ENCODE results near the gene MAST3. TPM values are rescaled to one million over a fixed set of nuclear protein-coding genes. Genes with fewer than 3 reads are reported as not detected.

MAST3 gene
- total and polyA plus RNA-seq, 2 donors (not counting 1 experiment from before 2014, with no cell fraction given): 43.5 to 85.5 TPM

DNA sequence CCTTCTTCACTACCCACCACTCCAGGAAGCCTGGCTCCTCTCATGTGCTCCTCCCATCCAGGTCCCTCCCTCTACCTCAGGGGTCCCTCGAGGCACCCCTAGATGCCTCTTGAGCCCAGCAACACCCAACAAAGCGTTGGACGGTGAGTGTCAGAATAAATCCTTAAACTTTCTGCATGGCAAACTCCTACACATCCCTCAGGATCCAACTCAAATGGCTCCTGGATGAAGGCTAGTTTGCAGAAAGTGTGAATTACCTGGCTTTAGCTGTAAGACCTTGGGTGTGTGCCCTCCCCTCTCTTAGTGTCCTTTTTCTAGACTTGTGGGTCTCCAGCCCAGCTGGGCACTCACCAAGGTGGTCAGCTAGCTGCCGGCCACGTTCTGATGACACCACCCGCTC, 100.8 kb downstream of the MAST3 start:
- CTCF ChIA-PET: interaction anchor here (1.1 to 2.4 kb wide), 4 partner anchors 14 to 221 kb away, joined by 3 to 5 read pairs (median 4); partner anchors contain the start of gene SSBP4
- H3K4me3 Mint-ChIP-seq: no peak overlapping the region
- peak overlapping the region; percentile 41 for H3K27ac Mint-ChIP-seq
- peaks cover 24% of the 10 kb centered on the region for H3K79me2 ChIP-seq (ENCODE audit: control insufficient read depth, insufficient read depth, low read length)
- H3K4me3 ChIP-seq (ENCODE audit: control extremely low read depth in 1 of 5, extremely low read depth in 1 of 5, insufficient read depth in 1 of 5, low read depth in 2 of 5, low read length in 4 of 5): no peak overlapping the region
- intact Hi-C loops (cut with micrococcal nuclease): loop anchor here (10.0 kb wide), 1 partner anchor 444 kb away; the partner anchor contains the start of gene FCHO1
- H3K4me1 ChIP-seq (ENCODE audit: control insufficient read depth in 2 of 2, insufficient read depth in 2 of 2, low read length in 2 of 2): peaks cover 24 to 31% of the 10 kb centered on the region in 2 donors
- H3K4me2 ChIP-seq (replicated peaks; ENCODE audit: low read depth, low read length, poor library complexity, severe bottlenecking): no peak overlapping the region
- ATAC-seq (ENCODE audit: low read depth) (no peak), DNase-seq (no peak)
- TF ChIP-seq, protein P1, sequence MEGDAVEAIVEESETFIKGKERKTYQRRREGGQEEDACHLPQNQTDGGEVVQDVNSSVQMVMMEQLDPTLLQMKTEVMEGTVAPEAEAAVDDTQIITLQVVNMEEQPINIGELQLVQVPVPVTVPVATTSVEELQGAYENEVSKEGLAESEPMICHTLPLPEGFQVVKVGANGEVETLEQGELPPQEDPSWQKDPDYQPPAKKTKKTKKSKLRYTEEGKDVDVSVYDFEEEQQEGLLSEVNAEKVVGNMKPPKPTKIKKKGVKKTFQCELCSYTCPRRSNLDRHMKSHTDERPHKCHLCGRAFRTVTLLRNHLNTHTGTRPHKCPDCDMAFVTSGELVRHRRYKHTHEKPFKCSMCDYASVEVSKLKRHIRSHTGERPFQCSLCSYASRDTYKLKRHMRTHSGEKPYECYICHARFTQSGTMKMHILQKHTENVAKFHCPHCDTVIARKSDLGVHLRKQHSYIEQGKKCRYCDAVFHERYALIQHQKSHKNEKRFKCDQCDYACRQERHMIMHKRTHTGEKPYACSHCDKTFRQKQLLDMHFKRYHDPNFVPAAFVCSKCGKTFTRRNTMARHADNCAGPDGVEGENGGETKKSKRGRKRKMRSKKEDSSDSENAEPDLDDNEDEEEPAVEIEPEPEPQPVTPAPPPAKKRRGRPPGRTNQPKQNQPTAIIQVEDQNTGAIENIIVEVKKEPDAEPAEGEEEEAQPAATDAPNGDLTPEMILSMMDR (IDR thresholded peaks at IDR 0.05): no peak
- TF ChIP-seq EZH2 (IDR thresholded peaks at IDR 0.05; ENCODE audit: borderline replicate concordance, insufficient read depth, low read depth, low read length, poor library complexity, severe bottlenecking): no peak
- POLR2A ChIA-PET: interaction anchor here (0.5 to 0.7 kb wide), 2 partner anchors 26 to 146 kb away, joined by 4 to 9 read pairs; no protein-coding TSS in a partner anchor
- no peak overlapping the region for H2AFZ ChIP-seq (ENCODE audit: insufficient read depth, low read depth, low read length, poor library complexity, severe bottlenecking)
- no peaks in the 10 kb centered on the region for H3K9me3 Mint-ChIP-seq (ENCODE audit: insufficient read depth)
- H4K20me1 ChIP-seq (ENCODE audit: control insufficient read depth, insufficient read depth, low read length, poor library complexity, severe bottlenecking): no peaks in the 10 kb centered on the region
- H3K27ac ChIP-seq (ENCODE audit: low read length in 2 of 2): no peak overlapping the region
- H3K4me1 Mint-ChIP-seq: peaks cover 29% of the 10 kb centered on the region
- no peaks in the 10 kb centered on the region for H3K9me3 ChIP-seq (ENCODE audit: control extremely low read depth in 1 of 3, control insufficient read depth in 2 of 3, insufficient read depth in 1 of 3, low read length in 2 of 3)
- 93% methylated on average over 5 of the region's 6 CpGs for WGBS (ENCODE audit: insufficient coverage)
- no peak overlapping the region for H3K9ac ChIP-seq (ENCODE audit: low read length)
- no peaks in the 10 kb centered on the region for H3K27me3 Mint-ChIP-seq
- H3K27me3 ChIP-seq (replicated peaks in 1 of 4; ENCODE audit: control extremely low read depth in 1 of 4, control insufficient read depth in 3 of 4, insufficient read depth in 4 of 4, low read length in 3 of 4): no peaks in the 10 kb centered on the region
- H3K36me3 ChIP-seq (replicated peaks in 1 of 2; ENCODE audit: control extremely low read depth in 1 of 2, control insufficient read depth in 1 of 2, extremely low read depth in 1 of 2, insufficient read depth in 2 of 2, low read length in 1 of 2): peaks cover 0 to 30% of the 10 kb centered on the region in 2 experiments

Small RNA genes within 50 kb of the gene (small RNA-seq; reads per million reads assigned to genes)
- not detected for gene IFI30 (ENCODE audit: insufficient read length, low read depth, low replicate concordance)

Other genes starting within 250 kb of the MAST3 start
- 142 and 143 TPM in 2 replicates for gene JAK3, start 249.8 kb upstream of the MAST3 start, total RNA-seq
- gene JAK3, start 249.8 kb upstream of the MAST3 start, polyA plus RNA-seq: 78.6 and 102 TPM in 2 replicates
- 3,099 and 3,228 TPM in 2 replicates for gene RPL18A, start 237.9 kb upstream of the MAST3 start, total RNA-seq
- gene RPL18A, start 237.9 kb upstream of the MAST3 start, polyA plus RNA-seq: 3,761 and 3,796 TPM in 2 replicates
- 0.07 and 0.12 TPM in 2 replicates for gene SLC5A5, start 225.8 kb upstream of the MAST3 start, total RNA-seq
- 0.40 and 0.58 TPM in 2 replicates for gene SLC5A5, start 225.8 kb upstream of the MAST3 start, polyA plus RNA-seq
- 25.0 and 26.9 TPM in 2 replicates for gene CCDC124, start 164.8 kb upstream of the MAST3 start, total RNA-seq
- gene CCDC124, start 164.8 kb upstream of the MAST3 start, polyA plus RNA-seq: 56.8 and 57.8 TPM in 2 replicates
- not detected in 2 replicates for gene KCNN1, start 130.7 kb upstream of the MAST3 start, total RNA-seq
- gene KCNN1, start 130.7 kb upstream of the MAST3 start, polyA plus RNA-seq: 0.04 TPM in 1 of 2 replicates, not detected in the other
- gene ARRDC2, start 89.6 kb upstream of the MAST3 start, total RNA-seq: 639 and 667 TPM in 2 replicates
- 131 and 202 TPM in 2 replicates for gene ARRDC2, start 89.6 kb upstream of the MAST3 start, polyA plus RNA-seq
- gene IL12RB1, start 10.8 kb upstream of the MAST3 start, total RNA-seq: 24.5 and 24.8 TPM in 2 replicates
- 17.9 and 18.8 TPM in 2 replicates for gene IL12RB1, start 10.8 kb upstream of the MAST3 start, polyA plus RNA-seq
- 13.7 and 15.8 TPM in 2 replicates for gene PIK3R2, start 55.4 kb downstream of the MAST3 start, total RNA-seq
- 8.5 and 8.9 TPM in 2 replicates for gene PIK3R2, start 55.4 kb downstream of the MAST3 start, polyA plus RNA-seq
- gene IFI30, start 76.0 kb downstream of the MAST3 start, total RNA-seq: 171 TPM in 2 replicates
- 74.5 and 222 TPM in 2 replicates for gene IFI30, start 76.0 kb downstream of the MAST3 start, polyA plus RNA-seq
- gene MPV17L2, start 95.4 kb downstream of the MAST3 start, total RNA-seq: 6.5 and 8.6 TPM in 2 replicates
- 18.4 and 23.0 TPM in 2 replicates for gene MPV17L2, start 95.4 kb downstream of the MAST3 start, polyA plus RNA-seq
- gene RAB3A, start 106.3 kb downstream of the MAST3 start, total RNA-seq: 9.6 and 10.4 TPM in 2 replicates
- gene RAB3A, start 106.3 kb downstream of the MAST3 start, polyA plus RNA-seq: 5.3 and 7.7 TPM in 2 replicates
- gene PDE4C, start 128.7 kb downstream of the MAST3 start, total RNA-seq: not detected in 2 replicates
- gene PDE4C, start 128.7 kb downstream of the MAST3 start, polyA plus RNA-seq: 0.13 TPM in 1 of 2 replicates, not detected in the other
- gene IQCN, start 176.7 kb downstream of the MAST3 start, total RNA-seq: 63.6 and 67.7 TPM in 2 replicates
- gene IQCN, start 176.7 kb downstream of the MAST3 start, polyA plus RNA-seq: 52.0 and 106 TPM in 2 replicates
- gene JUND, start 183.8 kb downstream of the MAST3 start, total RNA-seq: 608 and 628 TPM in 2 replicates
- gene JUND, start 183.8 kb downstream of the MAST3 start, polyA plus RNA-seq: 5,593 and 7,730 TPM in 2 replicates
- gene LSM4, start 225.3 kb downstream of the MAST3 start, total RNA-seq: 66.3 and 70.0 TPM in 2 replicates
- gene LSM4, start 225.3 kb downstream of the MAST3 start, polyA plus RNA-seq: 79.2 and 86.1 TPM in 2 replicates
- 14.1 and 17.6 TPM in 2 replicates for gene PGPEP1, start 242.8 kb downstream of the MAST3 start, total RNA-seq
- gene PGPEP1, start 242.8 kb downstream of the MAST3 start, polyA plus RNA-seq: 16.3 and 20.9 TPM in 2 replicates